ENCODE results near the gene POLR1D.

Gene POLR1D

GRCh38 chr13:27662738-27663470 is 41.2 kb downstream of the POLR1D start:
- H3K4me1 ChIP-seq = no peaks in the 10 kb centered on the region
- H3K27ac ChIP-seq = no peak overlapping the region
- H3K9me3 ChIP-seq (ENCODE audit: control insufficient read depth, low read length) = no peaks in the 10 kb centered on the region
- no peaks in the 10 kb centered on the region for H3K79me2 ChIP-seq
- no peaks in the 10 kb centered on the region for H3K36me3 ChIP-seq (ENCODE audit: control insufficient read depth, insufficient read depth, low read length)
- H3K9ac ChIP-seq = no peak overlapping the region
- H2AFZ ChIP-seq = no peak overlapping the region
- no peak overlapping the region for H3K4me3 ChIP-seq (ENCODE audit: low read depth, low read length)
- TF ChIP-seq, protein P1, sequence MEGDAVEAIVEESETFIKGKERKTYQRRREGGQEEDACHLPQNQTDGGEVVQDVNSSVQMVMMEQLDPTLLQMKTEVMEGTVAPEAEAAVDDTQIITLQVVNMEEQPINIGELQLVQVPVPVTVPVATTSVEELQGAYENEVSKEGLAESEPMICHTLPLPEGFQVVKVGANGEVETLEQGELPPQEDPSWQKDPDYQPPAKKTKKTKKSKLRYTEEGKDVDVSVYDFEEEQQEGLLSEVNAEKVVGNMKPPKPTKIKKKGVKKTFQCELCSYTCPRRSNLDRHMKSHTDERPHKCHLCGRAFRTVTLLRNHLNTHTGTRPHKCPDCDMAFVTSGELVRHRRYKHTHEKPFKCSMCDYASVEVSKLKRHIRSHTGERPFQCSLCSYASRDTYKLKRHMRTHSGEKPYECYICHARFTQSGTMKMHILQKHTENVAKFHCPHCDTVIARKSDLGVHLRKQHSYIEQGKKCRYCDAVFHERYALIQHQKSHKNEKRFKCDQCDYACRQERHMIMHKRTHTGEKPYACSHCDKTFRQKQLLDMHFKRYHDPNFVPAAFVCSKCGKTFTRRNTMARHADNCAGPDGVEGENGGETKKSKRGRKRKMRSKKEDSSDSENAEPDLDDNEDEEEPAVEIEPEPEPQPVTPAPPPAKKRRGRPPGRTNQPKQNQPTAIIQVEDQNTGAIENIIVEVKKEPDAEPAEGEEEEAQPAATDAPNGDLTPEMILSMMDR (IDR thresholded peaks at IDR 0.05) = no peak
- H3K27me3 ChIP-seq (ENCODE audit: control insufficient read depth, insufficient read depth, low read length) = no peaks in the 10 kb centered on the region
- no peak overlapping the region for H3K4me2 ChIP-seq (ENCODE audit: low read length)

DNA sequence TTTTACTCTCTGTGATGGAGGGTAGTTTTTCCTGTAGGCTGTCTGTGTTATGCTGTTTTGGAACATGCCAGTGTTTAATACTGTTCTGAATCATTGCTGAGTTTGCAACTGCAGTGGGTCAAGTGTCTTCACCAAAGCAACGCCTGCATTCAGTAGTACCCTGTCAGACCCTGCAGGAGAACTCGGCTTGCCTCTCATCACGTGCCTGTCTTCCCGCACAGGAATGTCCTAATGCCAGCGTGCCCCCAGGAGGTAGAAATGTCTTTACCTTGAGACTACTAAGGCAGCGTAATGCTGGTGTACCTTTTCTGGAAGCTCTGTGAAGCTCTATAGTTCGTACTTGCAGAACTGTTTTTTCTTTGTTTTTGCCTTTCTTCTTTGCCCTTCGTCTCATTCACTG is 42.3 kb downstream of the POLR1D start:
- H3K4me1 ChIP-seq = no peaks in the 10 kb centered on the region
- no peak overlapping the region for H3K27ac ChIP-seq
- no peaks in the 10 kb centered on the region for H3K9me3 ChIP-seq (ENCODE audit: control insufficient read depth, low read length)
- no peak overlapping the region for H3K9ac ChIP-seq
- no peak overlapping the region for H3K4me2 ChIP-seq (ENCODE audit: low read length)
- no peak overlapping the region for H2AFZ ChIP-seq
- H3K4me3 ChIP-seq (ENCODE audit: low read depth, low read length) = no peak overlapping the region
- TF ChIP-seq, protein P1 (IDR thresholded peaks at IDR 0.05) = no peak
- no peaks in the 10 kb centered on the region for H3K79me2 ChIP-seq
- H3K36me3 ChIP-seq (ENCODE audit: control insufficient read depth, insufficient read depth, low read length) = no peaks in the 10 kb centered on the region
- no peaks in the 10 kb centered on the region for H3K27me3 ChIP-seq (ENCODE audit: control insufficient read depth, insufficient read depth, low read length)

GRCh38 chr13:27665333-27665732 is 43.6 kb downstream of the POLR1D start:
- H2AFZ ChIP-seq = no peak overlapping the region
- H3K4me3 ChIP-seq (ENCODE audit: low read depth, low read length) = no peak overlapping the region
- TF ChIP-seq, protein P1 (IDR thresholded peaks at IDR 0.05) = no peak
- no peaks in the 10 kb centered on the region for H3K9me3 ChIP-seq (ENCODE audit: control insufficient read depth, low read length)
- no peak overlapping the region for H3K9ac ChIP-seq
- no peaks in the 10 kb centered on the region for H3K4me1 ChIP-seq
- H3K4me2 ChIP-seq (ENCODE audit: low read length) = no peak overlapping the region
- H3K36me3 ChIP-seq (ENCODE audit: control insufficient read depth, insufficient read depth, low read length) = no peaks in the 10 kb centered on the region
- H3K27me3 ChIP-seq (ENCODE audit: control insufficient read depth, insufficient read depth, low read length) = no peaks in the 10 kb centered on the region
- no peak overlapping the region for H3K27ac ChIP-seq
- H3K79me2 ChIP-seq = no peaks in the 10 kb centered on the region

- Histone ChIP-seq H3K9me3 (ENCODE audit: control insufficient read depth, low read length) (no peaks in the 10 kb centered on the region), H3K27ac (no peak overlapping the region), H3K9ac (no peak overlapping the region), H3K4me3 (ENCODE audit: low read depth, low read length) (no peak overlapping the region), H3K79me2 (no peaks in the 10 kb centered on the region), H3K4me1 (no peaks in the 10 kb centered on the region), H3K4me2 (ENCODE audit: low read length) (no peak overlapping the region), H3K27me3 (ENCODE audit: control insufficient read depth, insufficient read depth, low read length) (no peaks in the 10 kb centered on the region), H3K36me3 (ENCODE audit: control insufficient read depth, insufficient read depth, low read length) (no peaks in the 10 kb centered on the region), H2AFZ (no peak overlapping the region)
- TF ChIP-seq, protein P1 (IDR thresholded peaks at IDR 0.05) = no peak
Measured at GRCh38 chr13:27665761-27666160, 44.1 kb downstream of the POLR1D start.

- Histone ChIP-seq H3K4me1 (no peaks in the 10 kb centered on the region), H3K27me3 (ENCODE audit: control insufficient read depth, insufficient read depth, low read length) (no peaks in the 10 kb centered on the region), H2AFZ (no peak overlapping the region), H3K4me3 (ENCODE audit: low read depth, low read length) (no peak overlapping the region), H3K9ac (no peak overlapping the region), H3K4me2 (ENCODE audit: low read length) (no peak overlapping the region), H3K27ac (no peak overlapping the region), H3K79me2 (no peaks in the 10 kb centered on the region), H3K9me3 (ENCODE audit: control insufficient read depth, low read length) (no peaks in the 10 kb centered on the region), H3K36me3 (ENCODE audit: control insufficient read depth, insufficient read depth, low read length) (no peaks in the 10 kb centered on the region)
- TF ChIP-seq, protein P1 (IDR thresholded peaks at IDR 0.05) = no peak
Measured at GRCh38 chr13:27666951-27667350, 45.3 kb downstream of the POLR1D start.
